Measurements from ENCODE around the gene ASTN2.

The ASTN2 gene

DNA sequence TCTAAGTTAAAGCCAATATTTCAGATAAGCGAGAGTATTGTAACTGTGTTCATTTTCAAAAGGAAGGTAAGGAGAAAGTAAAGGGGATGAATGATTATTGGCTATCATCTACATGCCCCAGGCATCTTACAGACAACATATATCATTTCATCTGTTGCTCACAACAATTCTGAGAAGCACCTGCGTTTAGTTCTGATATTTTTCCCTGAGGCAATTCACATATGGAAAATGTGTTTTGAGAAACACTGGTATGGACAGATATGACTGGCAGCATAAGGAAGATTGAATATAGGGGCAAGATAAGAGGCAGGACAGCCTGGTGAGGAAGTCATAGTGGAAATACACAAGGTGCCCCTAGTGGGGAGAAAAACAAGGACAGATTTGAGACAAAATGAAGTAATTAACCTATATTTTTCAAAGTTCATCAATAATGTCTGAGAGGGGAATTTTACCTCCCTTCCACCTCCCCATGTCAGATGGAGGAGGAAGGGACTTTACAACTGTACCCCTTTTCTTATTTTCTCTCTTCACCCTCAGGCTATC is 815.4 kb downstream of the ASTN2 start:
- no peak for DNase-seq

DNA sequence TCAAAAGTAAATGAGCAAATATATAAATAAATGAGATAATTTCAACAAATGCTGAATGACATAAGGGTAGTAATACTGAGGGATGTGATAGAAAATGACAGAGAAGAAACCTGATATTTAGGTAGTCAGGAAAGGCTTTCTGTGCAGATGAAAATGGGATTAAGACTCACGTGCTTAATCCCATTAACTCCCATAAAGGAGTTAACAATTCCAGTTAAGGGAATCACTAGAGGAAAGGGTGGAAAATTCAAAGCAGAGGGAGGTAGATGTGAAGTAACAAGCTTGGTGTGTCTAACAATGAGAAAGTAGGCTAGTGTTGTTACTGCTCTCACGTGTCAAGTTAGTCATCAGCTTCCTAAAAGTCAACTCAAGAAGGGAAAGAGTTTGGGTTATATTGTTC is 818.2 kb downstream of the ASTN2 start:
- DNase-seq = no peak

DNA sequence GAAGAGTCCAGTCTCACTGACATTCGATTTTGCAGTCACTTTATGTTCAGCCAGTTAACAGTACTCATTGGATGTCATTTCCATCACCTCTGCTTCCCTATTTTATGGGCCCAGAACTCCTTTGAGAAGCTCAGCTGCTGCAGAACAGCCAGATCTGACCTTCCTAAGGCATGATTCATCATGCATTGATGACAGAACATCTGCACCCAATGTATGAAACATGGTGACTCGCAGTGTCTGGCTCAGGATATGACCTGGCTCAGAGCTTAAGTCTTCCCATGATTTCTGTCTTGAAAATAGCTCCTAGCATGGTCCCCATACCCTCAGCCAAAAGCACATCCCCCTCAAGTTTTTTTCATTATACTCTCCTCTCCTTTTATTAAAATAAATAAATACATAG is 820.3 kb downstream of the ASTN2 start:
- DNase-seq = peak; percentile 91

DNA sequence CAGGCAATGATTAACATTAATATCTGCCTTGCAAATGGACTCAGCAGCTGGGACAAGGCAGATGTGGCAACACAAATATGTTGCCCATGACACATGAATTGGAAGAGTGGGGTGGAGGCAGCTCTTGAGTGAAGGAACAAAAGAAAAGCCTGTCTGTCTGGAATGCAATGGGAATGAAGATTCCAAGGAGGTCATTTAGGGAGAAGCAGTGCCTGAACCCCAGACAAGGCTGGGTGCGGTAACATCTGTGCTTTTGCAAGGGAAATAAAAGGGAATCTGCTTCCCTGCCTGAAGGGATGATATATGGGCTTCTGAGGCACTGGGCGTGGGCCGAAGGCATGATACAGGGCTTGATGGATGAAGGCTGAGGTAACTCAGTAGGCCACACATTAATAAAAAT is 821.9 kb downstream of the ASTN2 start:
- peak; percentile 10 for DNase-seq

DNA sequence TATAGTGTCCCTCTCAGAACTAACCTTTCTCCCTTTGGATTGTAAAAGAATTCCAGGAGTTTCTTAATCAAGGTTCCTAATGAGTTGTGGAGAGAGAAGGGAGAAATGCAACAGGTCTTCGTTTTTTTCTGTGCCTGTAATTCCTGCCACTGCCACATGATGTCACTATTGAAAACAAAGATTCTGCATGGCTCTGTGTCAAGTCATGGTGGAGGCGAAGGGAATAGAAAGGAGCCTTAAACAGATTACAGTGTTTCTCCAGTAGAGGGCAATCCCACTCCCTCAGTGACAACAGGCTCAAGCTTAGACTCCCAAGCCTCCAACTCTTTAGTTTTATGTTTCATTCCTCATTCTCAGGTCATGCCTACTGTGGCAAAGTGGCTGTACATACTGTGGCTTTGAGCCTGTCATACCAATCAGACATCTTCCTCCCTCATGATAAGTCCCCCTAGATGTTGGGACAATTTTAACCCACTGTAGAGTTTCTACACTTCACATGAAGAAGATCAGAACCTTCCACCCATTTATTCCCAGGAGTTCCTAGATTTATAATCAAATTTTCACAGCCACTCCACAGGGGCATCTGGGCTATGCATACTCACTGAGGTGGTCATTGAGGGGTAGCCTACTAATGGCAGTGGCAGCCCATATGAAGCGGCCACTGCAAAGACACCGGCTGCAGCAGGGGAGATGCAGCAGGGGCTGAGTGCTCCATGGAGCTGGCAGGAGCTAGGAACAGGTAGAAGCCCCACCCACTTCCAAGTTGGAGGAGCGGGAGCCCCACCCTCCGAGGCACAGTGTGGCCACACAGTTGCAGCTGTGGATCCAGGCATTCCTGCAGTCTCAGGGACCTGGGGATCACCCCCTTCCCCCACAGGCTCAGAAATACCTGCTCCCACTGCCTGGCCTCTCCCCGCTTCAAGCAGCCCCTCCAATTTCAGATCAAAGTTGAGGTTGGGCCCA is 825.2 kb downstream of the ASTN2 start:
- DNase-seq = peak; percentile 63

DNA sequence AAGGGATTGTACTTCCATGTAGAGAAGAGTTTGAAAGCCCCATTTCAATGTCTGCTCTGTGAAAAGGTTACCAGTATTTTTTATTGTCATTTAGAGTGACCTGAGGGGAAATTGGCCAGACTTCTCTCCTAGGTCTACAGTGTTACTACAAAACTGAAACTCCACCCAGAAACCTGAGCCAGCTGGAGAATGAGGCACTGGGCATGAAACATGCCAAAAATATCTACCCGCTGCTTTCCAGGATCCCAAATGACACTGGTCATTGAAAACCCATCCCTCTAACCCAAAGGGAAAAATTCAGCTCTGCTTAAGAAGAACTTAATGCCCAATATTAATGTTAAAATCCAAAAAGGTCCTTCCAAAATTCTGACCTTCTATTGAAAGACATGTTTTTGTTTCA is 826.9 kb downstream of the ASTN2 start:
- no peak for DNase-seq

DNA sequence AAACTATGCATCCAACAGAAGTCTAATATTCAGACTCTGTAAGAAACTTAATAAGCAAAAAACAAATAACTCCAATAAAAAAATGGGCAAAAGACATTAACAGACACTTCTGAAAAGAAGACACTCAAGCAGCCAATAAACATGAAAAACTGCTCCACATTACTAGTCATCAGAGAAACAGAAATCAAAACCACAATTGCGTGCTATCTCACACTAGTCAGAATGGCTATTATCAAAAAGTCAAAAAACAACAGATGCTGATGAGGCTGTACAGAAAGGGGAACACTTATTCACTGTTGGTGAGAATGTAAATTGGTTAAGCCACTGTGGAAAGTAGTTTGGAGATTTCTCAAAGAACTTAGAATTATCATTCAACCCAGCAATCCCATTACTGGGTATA is 829.0 kb downstream of the ASTN2 start:
- DNase-seq = no peak

DNA sequence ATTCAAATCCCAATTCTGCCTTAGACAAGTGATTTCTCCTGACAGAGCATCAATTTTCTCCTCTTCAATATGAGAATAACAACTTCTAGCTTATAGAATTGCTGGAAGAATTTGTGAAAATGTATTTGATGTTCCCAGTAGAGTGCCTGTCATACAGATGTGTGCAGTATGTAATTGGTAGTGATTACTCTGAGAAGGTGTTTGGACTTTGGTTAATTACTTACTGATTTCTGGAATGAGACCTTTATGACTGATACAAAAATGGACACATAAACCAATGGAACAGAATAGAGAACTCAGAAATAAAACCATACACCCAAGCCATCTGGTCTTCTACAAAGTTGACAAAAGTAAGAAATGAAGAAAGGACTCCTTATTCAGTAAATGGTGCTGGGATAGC is 829.7 kb downstream of the ASTN2 start:
- DNase-seq = no peak

DNA sequence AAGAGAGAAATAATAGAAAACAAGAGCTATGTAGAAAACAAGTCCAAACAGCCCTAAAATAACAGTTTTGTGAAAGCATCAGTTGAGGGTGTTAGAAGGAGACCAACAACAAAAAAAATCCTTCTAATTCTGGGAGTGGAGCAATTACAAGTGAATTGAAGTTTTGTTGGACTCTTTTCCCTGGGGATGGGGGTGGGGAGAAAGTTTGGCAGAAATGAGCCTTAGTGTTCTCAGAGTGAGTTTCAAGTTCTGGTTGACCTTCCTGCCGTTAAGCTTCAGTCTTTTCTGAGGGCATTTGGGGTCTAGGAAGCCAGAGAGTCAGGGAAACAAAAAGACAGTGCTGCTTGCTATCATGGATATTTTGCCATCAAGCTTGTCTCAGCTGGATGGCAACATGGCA is 834.0 kb downstream of the ASTN2 start:
- no peak for DNase-seq

DNA sequence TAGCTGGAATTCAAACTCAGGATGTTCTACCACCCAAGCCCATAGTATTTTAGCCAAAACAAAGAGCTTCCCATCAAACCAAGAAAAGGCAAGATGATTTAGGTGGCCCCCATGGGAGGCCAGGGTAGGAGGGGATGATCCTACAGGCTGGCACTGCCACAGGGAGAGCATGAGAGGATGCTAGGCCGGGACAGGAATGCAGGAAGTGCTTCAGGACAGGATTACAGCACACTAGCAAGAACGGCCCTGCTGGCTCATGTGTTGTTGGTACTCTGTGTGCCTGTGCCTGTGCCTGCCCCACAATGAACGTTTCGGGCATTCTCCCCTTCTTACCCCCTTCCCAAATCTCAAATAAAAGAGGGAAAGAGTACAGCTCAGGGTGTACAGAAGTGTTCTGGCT is 838.5 kb downstream of the ASTN2 start:
- DNase-seq = peak; percentile 39

DNA sequence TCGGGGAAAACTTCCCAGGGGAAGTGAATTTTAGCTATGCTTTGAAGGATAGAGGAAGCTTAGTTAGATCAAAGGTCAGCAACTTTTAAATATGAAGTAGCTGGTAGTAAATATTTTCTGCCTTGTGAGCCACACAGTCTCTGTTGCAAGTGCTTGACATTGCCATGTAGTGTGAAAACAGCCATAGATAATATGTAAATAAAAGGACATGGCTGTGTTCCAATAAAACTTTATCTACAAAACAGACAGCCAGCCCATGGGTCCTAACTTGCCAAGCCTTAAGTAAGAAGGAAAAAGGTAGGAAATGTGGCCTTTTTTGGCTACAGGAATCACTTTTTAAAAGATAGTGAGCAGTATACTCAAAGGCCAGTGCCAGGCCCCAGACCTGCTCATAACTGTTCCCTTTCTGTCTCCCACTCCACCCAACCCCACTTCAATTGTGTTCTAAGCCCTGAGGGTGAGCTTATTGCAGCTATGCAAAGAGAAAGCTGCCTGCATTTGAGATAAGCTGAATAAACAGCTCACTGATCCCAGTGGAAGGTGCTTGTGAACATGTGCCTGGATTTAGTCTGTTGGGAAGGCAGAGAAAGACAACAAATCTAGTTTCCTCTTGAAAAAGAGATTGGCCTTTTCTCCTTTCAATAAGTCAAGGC is 840.7 kb downstream of the ASTN2 start:
- no peak for DNase-seq

DNA sequence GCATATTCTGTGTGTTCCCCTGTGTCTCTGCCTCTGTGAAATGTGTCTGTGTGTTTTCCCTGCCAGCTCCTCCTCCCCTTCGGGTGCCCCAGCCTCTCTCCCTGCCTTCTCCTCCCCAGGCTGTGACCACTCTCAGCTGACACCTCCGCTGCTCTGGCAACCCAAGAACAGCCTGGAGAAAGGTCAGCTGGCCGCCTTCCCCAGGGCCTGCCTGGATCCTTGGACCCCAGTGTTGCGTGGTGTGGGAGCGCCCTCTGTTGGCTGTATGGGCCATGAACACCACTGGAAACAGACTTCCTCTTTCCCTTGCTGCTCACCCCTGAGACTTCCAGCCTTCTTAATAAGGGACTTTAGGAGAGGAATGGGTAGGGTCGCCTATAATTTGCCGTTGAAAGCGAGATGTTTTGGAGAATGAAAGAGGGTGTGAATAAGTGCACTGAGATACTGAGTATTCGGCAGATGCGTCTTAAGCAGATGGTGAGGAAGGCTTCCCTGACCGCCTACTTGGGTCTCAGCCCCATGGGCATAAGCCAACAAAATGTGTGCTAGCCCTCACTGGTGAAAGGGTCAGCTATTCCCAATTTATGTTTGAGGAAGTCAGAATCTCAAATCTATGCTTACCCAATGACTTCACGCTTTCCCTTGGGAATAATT is 842.6 kb downstream of the ASTN2 start:
- peak; percentile 72 for DNase-seq

DNA sequence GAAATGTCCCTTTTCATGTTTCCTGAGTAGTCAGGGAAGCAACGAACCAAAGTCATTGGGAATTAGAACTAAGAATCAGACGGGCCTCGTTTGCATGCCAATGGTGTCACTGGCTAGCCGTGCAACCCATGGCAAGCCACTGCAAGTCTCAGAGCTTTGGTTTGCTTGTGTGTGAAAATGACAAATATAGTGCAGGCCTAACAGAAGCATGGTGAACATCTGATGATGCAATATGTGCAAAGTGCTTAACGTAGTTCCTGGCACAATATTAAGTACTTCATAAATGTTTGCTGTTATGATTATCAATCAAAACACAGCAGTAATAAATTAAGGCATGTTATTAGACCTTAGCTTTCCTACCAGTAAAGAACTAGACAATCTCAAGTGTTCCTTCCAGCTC is 845.7 kb downstream of the ASTN2 start:
- DNase-seq = no peak

DNA sequence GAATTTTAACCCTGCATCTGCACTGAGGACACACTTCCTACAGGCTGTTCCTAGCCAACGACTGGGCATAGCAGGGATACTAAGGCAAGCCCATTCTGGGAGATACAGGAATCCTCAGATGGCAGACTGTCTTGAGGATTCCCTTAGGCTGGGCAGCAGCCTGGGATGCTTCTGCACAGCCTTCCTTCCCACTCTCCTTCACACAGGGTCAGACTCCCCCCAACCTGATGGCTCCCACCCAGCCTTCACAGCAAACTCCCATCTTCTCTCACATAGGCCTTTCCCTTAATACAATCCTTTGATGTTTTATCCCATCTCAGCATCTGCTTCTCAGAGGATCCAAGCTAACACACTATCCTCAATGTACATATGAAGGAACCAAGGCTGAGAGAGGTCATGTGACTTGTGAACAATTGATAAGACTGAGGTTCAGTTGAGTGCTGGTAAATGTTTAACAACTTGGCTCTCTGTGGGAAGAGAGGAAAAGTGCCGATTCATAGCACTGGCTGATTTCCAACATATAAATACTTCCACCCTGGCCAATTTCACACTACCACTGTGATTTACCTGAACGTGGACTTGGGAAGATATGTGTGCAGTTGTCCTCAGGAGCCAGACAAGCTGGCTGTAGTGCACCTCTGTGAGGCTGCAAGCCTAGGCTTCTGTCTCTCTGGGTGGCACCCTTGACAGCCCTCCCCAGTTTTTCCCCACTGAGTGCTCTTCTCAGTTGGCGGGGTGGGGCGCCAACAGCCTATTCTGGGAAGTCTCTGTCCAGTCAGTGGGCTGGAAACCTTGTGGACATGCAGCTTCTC is 848.0 kb downstream of the ASTN2 start:
- peak; percentile 35 for DNase-seq

DNA sequence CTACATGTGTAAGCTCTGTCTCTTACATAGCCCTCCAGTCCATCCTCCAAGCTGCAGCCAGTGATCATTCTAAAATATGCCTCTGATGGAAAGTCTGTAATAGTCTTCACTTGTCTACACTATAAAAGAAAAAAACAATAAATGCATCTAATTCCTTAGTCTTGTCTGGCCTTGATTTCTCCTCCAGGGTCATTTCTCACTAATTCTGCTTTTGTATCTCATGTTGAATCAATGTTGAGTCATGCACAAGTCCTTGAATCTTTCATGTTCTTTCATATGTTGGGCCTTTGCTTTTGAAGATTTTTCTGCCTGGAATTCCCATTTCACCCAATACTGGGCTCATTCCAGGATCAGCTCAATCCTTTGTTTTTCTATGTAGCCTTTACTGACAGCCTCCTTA is 848.9 kb downstream of the ASTN2 start:
- no peak for DNase-seq

DNA sequence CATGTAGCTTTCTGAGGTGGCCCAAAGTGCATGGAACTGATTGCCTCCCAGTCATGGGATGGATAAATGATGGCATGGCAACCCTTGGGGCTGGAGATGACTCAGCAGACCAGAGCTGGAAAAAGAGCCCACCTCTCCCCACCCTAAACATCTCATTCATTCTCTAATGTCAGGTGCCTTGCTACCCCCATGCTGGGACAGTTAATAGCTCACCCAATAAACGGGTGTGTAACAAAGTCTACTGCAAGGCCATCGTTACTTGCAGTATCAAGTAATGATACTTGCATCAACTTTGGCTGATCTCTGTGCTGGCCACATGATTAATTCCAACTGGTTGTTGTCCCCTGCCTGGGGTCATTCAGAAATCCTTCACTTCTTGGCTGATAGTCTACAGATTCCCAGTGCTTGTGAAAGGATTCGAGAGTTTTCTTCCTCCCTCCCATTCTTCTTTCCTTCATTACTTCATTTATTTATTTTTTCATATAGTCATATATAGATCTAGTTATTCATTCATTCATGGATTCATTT is 850.5 kb downstream of the ASTN2 start:
- no peak for DNase-seq

DNA sequence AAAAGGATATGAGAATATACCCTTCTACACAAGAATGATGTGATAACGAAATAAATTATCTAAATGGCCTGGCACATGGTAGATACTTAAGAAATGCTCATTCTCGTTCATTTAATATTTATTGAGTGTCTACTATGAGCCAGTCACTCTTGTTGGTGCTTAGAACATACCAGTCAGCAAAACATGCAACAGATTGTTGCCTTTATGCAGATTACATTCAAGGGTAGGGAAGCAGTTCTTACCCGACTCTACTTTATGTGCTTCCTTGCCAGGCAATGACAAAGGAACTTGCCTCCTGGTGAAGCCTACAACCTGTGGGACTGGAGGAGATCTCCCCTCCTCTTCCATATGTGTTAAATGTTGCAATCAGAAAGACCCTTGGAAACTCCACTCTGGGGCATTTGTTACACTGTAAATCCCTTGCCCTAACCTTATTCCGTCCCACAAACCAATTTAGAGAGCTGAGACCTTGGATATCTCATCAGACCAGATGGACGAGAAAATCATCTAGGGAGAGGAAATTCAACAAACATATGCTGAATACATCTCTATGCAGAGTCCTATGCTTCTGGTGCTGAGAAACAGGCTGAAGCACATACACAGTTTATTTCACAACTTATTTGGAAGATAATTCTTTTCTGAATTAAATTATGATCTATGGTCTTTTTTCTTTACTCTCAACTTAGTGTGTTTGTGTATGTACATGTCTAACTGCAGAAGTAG is 855.9 kb downstream of the ASTN2 start:
- no peak for DNase-seq

DNA sequence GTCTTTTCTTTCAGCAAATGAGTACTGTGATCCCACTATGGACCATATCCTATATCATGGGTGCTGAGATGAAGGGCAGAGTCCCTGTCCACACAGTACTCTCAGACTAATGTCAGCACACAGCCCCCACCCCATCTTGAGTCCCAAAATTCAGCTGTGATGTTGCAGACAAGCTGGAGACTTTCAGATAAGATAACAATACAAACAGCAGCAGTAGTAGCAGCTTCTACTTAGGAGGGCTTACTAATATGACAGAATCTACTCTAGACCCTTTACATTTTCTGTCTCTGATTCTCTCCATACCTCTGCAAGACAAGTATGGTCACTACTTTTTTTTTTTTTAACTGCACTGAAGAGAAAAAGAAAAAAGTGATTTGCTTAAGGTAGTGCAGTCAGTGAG is 856.8 kb downstream of the ASTN2 start:
- no peak for DNase-seq

DNA sequence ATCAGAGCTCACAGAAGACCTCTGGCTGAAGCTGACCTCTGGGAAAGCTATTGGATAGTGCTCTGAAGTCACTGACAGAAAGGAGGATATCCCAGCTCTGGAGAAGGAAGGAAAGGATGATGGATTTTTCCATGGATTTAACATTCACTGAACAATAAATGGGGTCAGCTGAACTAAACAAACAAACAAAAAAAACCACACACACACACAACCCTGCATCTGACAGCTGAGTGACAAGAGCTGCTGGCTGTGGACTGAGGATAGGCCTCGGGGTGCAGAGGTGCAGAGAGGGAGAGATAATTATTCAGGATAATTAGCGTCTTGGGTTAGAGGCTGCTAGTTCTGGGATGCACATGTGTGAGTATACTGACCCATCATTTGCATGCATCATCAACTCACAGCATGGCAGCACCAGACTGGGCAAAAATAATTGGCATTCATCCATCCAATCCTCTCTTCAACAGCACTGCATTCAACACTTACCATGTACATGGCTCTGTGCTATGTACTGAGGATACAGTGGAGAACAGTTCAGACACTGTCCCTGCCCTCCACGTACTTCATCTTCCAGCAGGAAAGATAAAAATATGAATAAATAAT is 859.2 kb downstream of the ASTN2 start:
- no peak for DNase-seq

DNA sequence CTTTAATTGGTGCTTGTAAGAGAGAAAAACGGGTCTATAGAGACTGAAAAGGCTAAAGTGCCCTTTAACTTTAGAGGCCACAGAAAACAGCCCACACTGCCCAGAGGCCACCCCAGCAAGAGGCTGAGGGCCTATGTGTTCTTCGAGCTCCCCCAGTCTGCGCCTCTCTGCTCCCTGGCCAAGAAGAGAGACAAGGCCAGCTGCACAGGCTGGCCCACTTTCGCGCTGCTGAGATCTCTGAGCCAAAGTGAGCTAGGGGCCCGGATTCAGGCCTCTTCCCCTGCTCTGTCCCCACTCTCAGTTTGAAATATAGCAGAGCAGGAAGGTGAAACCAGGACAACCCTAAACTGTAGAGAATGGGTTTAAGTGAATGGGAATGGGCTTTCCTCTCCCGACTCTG is 859.7 kb downstream of the ASTN2 start:
- DNase-seq = no peak

All from fibroblast of skin of back (primary cell).